ENCODE measurements around the gene GABRA4.
A peak's percentile ranks its signal among the peaks of the same experiment; 100 is the strongest.

GABRA4 gene

DNA sequence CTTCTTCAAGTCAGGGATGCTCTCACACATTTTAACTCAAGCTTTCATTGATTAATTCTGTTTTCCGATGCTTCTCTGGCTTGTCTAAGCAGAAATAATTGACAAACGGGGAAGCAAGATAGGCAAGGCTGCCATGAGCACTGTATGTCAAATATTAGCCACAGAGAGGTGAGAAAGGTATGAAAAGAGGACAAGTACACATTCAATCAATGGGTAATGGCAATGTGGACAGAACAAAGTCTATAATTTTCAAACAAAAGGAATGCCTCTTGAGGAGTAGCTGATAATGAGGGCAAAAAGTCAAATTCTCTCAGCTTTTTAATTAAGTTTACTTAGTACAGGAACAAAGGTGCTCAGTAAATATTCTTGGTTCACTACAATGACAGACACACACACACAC lies 104.0 kb downstream of the GABRA4 start:
- no peak for ATAC-seq
- no peak for TF ChIP-seq ZNF565 (CRISPR knock-in tag; conservative IDR thresholded peaks at IDR 0.05; ENCODE audit: low read depth)
- no peak for TF ChIP-seq ARNTL (CRISPR knock-in tag; IDR thresholded peaks at IDR 0.05; ENCODE audit: borderline replicate concordance, low read depth)
- no peak for TF ChIP-seq ZFP30 (CRISPR knock-in tag; IDR thresholded peaks at IDR 0.05)
- TF ChIP-seq CSDC2 (CRISPR knock-in tag; IDR thresholded peaks at IDR 0.05) = no peak
- TF ChIP-seq ZNF8 (CRISPR knock-in tag; IDR thresholded peaks at IDR 0.05) = no peak
- TF ChIP-seq ZC3H10 (CRISPR knock-in tag; IDR thresholded peaks at IDR 0.05) = no peak
- TF ChIP-seq PPARA (CRISPR knock-in tag; IDR thresholded peaks at IDR 0.05; ENCODE audit: borderline replicate concordance) = no peak
- TF ChIP-seq, protein P1, sequence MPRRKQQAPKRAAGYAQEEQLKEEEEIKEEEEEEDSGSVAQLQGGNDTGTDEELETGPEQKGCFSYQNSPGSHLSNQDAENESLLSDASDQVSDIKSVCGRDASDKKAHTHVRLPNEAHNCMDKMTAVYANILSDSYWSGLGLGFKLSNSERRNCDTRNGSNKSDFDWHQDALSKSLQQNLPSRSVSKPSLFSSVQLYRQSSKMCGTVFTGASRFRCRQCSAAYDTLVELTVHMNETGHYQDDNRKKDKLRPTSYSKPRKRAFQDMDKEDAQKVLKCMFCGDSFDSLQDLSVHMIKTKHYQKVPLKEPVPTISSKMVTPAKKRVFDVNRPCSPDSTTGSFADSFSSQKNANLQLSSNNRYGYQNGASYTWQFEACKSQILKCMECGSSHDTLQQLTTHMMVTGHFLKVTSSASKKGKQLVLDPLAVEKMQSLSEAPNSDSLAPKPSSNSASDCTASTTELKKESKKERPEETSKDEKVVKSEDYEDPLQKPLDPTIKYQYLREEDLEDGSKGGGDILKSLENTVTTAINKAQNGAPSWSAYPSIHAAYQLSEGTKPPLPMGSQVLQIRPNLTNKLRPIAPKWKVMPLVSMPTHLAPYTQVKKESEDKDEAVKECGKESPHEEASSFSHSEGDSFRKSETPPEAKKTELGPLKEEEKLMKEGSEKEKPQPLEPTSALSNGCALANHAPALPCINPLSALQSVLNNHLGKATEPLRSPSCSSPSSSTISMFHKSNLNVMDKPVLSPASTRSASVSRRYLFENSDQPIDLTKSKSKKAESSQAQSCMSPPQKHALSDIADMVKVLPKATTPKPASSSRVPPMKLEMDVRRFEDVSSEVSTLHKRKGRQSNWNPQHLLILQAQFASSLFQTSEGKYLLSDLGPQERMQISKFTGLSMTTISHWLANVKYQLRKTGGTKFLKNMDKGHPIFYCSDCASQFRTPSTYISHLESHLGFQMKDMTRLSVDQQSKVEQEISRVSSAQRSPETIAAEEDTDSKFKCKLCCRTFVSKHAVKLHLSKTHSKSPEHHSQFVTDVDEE (CRISPR knock-in tag; IDR thresholded peaks at IDR 0.05) = no peak
- TF ChIP-seq ZFP3 (CRISPR knock-in tag; IDR thresholded peaks at IDR 0.05) = no peak
- no peak for TF ChIP-seq OSR1 (CRISPR knock-in tag; IDR thresholded peaks at IDR 0.05)
- no peak for TF ChIP-seq GLIS3 (CRISPR knock-in tag; IDR thresholded peaks at IDR 0.05)
- TF ChIP-seq, protein P2, sequence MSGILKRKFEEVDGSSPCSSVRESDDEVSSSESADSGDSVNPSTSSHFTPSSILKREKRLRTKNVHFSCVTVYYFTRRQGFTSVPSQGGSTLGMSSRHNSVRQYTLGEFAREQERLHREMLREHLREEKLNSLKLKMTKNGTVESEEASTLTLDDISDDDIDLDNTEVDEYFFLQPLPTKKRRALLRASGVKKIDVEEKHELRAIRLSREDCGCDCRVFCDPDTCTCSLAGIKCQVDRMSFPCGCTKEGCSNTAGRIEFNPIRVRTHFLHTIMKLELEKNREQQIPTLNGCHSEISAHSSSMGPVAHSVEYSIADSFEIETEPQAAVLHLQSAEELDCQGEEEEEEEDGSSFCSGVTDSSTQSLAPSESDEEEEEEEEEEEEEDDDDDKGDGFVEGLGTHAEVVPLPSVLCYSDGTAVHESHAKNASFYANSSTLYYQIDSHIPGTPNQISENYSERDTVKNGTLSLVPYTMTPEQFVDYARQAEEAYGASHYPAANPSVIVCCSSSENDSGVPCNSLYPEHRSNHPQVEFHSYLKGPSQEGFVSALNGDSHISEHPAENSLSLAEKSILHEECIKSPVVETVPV (CRISPR knock-in tag; IDR thresholded peaks at IDR 0.05) = no peak
- TF ChIP-seq, protein P3, sequence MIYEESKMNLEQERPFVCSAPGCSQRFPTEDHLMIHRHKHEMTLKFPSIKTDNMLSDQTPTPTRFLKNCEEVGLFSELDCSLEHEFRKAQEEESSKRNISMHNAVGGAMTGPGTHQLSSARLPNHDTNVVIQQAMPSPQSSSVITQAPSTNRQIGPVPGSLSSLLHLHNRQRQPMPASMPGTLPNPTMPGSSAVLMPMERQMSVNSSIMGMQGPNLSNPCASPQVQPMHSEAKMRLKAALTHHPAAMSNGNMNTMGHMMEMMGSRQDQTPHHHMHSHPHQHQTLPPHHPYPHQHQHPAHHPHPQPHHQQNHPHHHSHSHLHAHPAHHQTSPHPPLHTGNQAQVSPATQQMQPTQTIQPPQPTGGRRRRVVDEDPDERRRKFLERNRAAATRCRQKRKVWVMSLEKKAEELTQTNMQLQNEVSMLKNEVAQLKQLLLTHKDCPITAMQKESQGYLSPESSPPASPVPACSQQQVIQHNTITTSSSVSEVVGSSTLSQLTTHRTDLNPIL (CRISPR knock-in tag; IDR thresholded peaks at IDR 0.05; ENCODE audit: low read depth) = no peak
- TF ChIP-seq ESRRG (CRISPR knock-in tag; IDR thresholded peaks at IDR 0.05) = no peak
- no peak for TF ChIP-seq ZNF70 (CRISPR knock-in tag; IDR thresholded peaks at IDR 0.05)
- no peak for TF ChIP-seq ISL1 (CRISPR knock-in tag; IDR thresholded peaks at IDR 0.05)

DNA sequence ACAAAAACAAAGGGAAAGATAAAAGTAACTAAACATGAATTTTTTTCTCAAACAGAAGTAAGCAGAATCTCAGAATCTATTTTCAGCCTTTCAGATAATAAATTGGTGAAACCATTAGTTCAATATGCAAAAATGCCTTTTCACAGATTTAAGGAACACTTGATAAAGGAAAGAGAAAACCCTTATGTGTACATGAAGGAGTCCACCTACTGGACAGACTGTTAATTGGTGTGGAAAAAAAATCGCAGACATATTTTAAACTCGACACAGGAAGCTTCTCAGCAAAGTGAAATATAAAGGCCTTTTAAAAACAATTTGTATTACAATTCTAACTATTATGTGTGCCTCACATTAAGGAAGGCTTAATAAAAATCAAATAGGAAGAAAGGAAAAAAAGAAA lies 106.7 kb downstream of the GABRA4 start:
- peak; percentile 52; the same call in 2 of the 3 replicates for ATAC-seq
- no peak for TF ChIP-seq SNAI2 (CRISPR knock-in tag; IDR thresholded peaks at IDR 0.05)

DNA sequence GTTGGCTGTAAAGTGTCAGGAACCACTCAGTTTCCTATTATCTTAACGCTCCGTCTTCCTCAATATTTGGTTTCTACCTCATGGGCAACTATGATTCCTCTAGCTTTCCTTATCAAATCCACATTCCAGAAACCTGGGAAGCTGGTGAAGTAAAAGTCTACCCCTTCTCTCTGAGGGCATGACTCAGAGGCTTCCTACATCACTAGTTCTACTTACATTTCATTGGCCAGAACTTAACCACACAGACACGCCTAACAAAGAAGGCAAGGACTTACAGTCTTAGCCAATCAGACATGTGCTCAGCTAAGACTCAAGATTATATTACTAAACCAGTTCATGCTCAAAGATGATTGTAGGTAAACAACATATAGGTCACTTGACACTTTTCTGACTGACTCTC lies 114.7 kb downstream of the GABRA4 start:
- ATAC-seq = no peak
- TF ChIP-seq ZFP30 (CRISPR knock-in tag; IDR thresholded peaks at IDR 0.05) (no peak), BACH2 (CRISPR knock-in tag; IDR thresholded peaks at IDR 0.05; ENCODE audit: borderline replicate concordance) (no peak), ESRRG (CRISPR knock-in tag; IDR thresholded peaks at IDR 0.05) (no peak), OSR1 (CRISPR knock-in tag; IDR thresholded peaks at IDR 0.05) (no peak)
- TF ChIP-seq, protein P3 (CRISPR knock-in tag; IDR thresholded peaks at IDR 0.05; ENCODE audit: low read depth) = no peak
- TF ChIP-seq, protein P4, sequence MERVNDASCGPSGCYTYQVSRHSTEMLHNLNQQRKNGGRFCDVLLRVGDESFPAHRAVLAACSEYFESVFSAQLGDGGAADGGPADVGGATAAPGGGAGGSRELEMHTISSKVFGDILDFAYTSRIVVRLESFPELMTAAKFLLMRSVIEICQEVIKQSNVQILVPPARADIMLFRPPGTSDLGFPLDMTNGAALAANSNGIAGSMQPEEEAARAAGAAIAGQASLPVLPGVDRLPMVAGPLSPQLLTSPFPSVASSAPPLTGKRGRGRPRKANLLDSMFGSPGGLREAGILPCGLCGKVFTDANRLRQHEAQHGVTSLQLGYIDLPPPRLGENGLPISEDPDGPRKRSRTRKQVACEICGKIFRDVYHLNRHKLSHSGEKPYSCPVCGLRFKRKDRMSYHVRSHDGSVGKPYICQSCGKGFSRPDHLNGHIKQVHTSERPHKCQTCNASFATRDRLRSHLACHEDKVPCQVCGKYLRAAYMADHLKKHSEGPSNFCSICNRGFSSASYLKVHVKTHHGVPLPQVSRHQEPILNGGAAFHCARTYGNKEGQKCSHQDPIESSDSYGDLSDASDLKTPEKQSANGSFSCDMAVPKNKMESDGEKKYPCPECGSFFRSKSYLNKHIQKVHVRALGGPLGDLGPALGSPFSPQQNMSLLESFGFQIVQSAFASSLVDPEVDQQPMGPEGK (CRISPR knock-in tag; IDR thresholded peaks at IDR 0.05; ENCODE audit: borderline replicate concordance) = no peak

DNA sequence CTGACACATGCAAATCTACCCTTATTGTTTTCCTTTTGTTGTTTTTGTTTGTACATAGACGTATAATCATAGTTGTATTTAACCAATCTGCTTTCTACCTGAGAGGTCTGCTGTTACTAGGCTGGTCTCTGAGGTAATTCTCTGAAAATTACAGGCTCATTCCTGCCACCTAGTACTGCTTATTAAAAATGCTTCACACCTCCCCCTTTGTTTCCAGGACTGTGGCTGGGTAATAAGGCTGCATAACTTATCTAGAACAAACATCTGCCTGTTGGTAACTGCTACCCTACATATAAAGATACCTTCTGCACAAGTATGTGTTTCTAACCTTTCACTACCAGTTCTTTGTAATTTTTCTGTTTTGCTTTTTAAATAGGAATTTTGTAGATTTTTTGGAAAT lies 118.6 kb downstream of the GABRA4 start:
- TF ChIP-seq TOX (CRISPR knock-in tag; IDR thresholded peaks at IDR 0.05; ENCODE audit: borderline replicate concordance) (no peak), ARNTL (CRISPR knock-in tag; IDR thresholded peaks at IDR 0.05; ENCODE audit: borderline replicate concordance, low read depth) (no peak), OSR1 (CRISPR knock-in tag; IDR thresholded peaks at IDR 0.05) (no peak), RARB (CRISPR knock-in tag; IDR thresholded peaks at IDR 0.05) (no peak), ZC3H10 (CRISPR knock-in tag; IDR thresholded peaks at IDR 0.05) (no peak), ZFP30 (CRISPR knock-in tag; IDR thresholded peaks at IDR 0.05) (no peak), ISL1 (CRISPR knock-in tag; IDR thresholded peaks at IDR 0.05) (no peak), SNAI2 (CRISPR knock-in tag; IDR thresholded peaks at IDR 0.05) (no peak), ESRRG (CRISPR knock-in tag; IDR thresholded peaks at IDR 0.05) (no peak), CSDC2 (CRISPR knock-in tag; IDR thresholded peaks at IDR 0.05) (no peak)
- TF ChIP-seq, protein P1 (CRISPR knock-in tag; IDR thresholded peaks at IDR 0.05) = no peak
- TF ChIP-seq, protein P3 (CRISPR knock-in tag; IDR thresholded peaks at IDR 0.05; ENCODE audit: low read depth) = no peak
- TF ChIP-seq, protein P2 (CRISPR knock-in tag; IDR thresholded peaks at IDR 0.05) = no peak
- ATAC-seq = no peak

Data from SK-N-SH treated with all-trans-retinoic acid at 6 μM for 48 hours (cell line).